ENCODE data around the gene TMEM200A. TPM values are rescaled to one million over a fixed set of nuclear protein-coding genes. Genes with fewer than 3 reads are reported as not detected.
A peak's percentile ranks its signal among the peaks of the same experiment; 100 is the strongest.

Gene TMEM200A
- polyA plus RNA-seq, 3 donors, result not detected

DNA sequence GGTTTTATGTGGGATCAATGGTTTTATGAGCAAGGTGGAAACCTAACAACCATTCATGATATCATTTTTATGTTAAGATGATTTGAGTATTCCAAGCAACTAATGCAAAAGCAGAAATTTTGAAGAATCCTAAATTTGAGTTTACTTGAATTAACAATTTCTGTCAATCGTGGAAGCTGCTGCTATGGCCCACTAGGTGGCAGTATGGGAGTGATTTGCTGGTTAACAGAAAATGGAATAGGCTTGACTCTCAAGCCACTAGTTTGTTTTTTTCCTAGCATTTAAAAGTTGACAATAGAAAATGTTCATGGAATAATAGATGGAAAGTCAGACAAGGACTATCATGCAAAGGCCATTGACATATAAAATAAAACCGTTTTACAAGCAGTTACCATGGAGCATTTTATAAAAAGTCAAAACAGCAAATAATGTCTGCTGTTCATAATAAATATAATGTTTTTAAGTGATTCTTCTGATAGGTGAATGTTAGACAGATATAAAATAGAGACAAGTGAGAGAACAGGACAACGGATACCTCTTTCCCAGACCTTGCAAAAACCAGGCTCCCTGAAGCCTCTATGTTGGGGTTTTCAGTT, 43.0 kb upstream of the TMEM200A start:
- no peaks in the 10 kb centered on the region for H4K20me1 ChIP-seq (ENCODE audit: insufficient read depth, low read length)
- TF ChIP-seq, protein P1, sequence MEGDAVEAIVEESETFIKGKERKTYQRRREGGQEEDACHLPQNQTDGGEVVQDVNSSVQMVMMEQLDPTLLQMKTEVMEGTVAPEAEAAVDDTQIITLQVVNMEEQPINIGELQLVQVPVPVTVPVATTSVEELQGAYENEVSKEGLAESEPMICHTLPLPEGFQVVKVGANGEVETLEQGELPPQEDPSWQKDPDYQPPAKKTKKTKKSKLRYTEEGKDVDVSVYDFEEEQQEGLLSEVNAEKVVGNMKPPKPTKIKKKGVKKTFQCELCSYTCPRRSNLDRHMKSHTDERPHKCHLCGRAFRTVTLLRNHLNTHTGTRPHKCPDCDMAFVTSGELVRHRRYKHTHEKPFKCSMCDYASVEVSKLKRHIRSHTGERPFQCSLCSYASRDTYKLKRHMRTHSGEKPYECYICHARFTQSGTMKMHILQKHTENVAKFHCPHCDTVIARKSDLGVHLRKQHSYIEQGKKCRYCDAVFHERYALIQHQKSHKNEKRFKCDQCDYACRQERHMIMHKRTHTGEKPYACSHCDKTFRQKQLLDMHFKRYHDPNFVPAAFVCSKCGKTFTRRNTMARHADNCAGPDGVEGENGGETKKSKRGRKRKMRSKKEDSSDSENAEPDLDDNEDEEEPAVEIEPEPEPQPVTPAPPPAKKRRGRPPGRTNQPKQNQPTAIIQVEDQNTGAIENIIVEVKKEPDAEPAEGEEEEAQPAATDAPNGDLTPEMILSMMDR (IDR thresholded peaks at IDR 0.05), result peak; percentile 84
- WGBS (ENCODE audit: insufficient coverage), result 0% methylated on average over 1 of the region's 3 CpGs
- H3K9ac ChIP-seq (ENCODE audit: insufficient read depth, low read length, poor library complexity, severe bottlenecking), result no peak overlapping the region
- H3K27ac ChIP-seq (ENCODE audit: low read depth in 1 of 2, low read length in 2 of 2), result no peak overlapping the region
- intact Hi-C loops (cut with micrococcal nuclease), result loop anchor here in 1 of 2 donors (10.0 kb wide), 1 partner anchor 522 kb away; no protein-coding TSS in a partner anchor
- DNase-seq, result peak; percentile 3 to 13 (median 6)
- no peaks in the 10 kb centered on the region for H3K9me3 ChIP-seq (replicated peaks in 1 of 2; ENCODE audit: control insufficient read depth in 1 of 2, insufficient read depth in 1 of 2, low read length in 2 of 2)
- H3K4me3 ChIP-seq (replicated peaks in 1 of 3; ENCODE audit: low read depth in 2 of 3, low read length in 3 of 3), result no peak overlapping the region
- peaks cover 0 to 4% (median 3%) of the 10 kb centered on the region in 3 donors for H3K27me3 Mint-ChIP-seq (ENCODE audit: low read depth in 3 of 3)
- no peak overlapping the region for H2AFZ ChIP-seq (ENCODE audit: insufficient read depth, low read depth, low read length, poor library complexity, severe bottlenecking)
- no peaks in the 10 kb centered on the region for H3K27me3 ChIP-seq (ENCODE audit: control insufficient read depth in 2 of 2, insufficient read depth in 2 of 2, low read length in 2 of 2)
- H3K4me3 Mint-ChIP-seq, result no peak overlapping the region
- H3K4me2 ChIP-seq (replicated peaks; ENCODE audit: extremely low read depth, low read length, poor library complexity, severe bottlenecking), result no peak overlapping the region
- no peaks in the 10 kb centered on the region for H3K36me3 ChIP-seq (replicated peaks in 1 of 2; ENCODE audit: control insufficient read depth in 1 of 2, insufficient read depth in 2 of 2, low read length in 2 of 2)
- no peaks in the 10 kb centered on the region for H3K9me3 Mint-ChIP-seq
- no peaks in the 10 kb centered on the region for H3K4me1 ChIP-seq (ENCODE audit: control insufficient read depth in 1 of 2, insufficient read depth in 2 of 2, low read length in 2 of 2)
- H3K27ac Mint-ChIP-seq, result no peak overlapping the region
- H3K36me3 Mint-ChIP-seq, result no peaks in the 10 kb centered on the region
- H3K79me2 ChIP-seq (ENCODE audit: insufficient read depth, low read length), result no peaks in the 10 kb centered on the region
- H3K4me1 Mint-ChIP-seq, result no peaks in the 10 kb centered on the region

DNA sequence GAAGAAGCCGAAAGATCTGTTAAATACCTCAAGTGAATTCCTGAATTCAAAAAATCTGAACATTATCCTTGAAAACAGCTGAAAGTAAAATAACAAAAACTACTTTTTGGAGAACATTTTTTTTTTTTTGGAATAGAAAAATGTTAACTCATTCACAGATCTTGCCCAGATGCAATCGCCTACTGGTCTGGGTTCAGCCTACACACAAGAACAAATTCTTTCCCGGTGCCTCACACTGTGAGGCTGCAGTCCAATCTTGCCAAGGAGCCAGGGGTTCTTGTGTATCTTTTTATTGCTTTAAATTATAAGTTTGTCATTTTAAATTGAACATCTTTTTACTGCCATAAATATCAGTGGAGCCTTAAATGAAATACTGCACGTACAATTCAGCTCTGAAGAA, 41.2 kb upstream of the TMEM200A start:
- Histone ChIP-seq H2AFZ (ENCODE audit: insufficient read depth, low read depth, low read length, poor library complexity, severe bottlenecking) (no peak overlapping the region), H3K9ac (ENCODE audit: insufficient read depth, low read length, poor library complexity, severe bottlenecking) (no peak overlapping the region), H3K9me3 (replicated peaks in 1 of 2; ENCODE audit: control insufficient read depth in 1 of 2, insufficient read depth in 1 of 2, low read length in 2 of 2) (no peaks in the 10 kb centered on the region), H3K4me1 (ENCODE audit: control insufficient read depth in 1 of 2, insufficient read depth in 2 of 2, low read length in 2 of 2) (no peaks in the 10 kb centered on the region), H3K4me2 (replicated peaks; ENCODE audit: extremely low read depth, low read length, poor library complexity, severe bottlenecking) (no peak overlapping the region), H3K4me3 (replicated peaks in 1 of 3; ENCODE audit: low read depth in 2 of 3, low read length in 3 of 3) (no peak overlapping the region), H3K27ac (ENCODE audit: low read depth in 1 of 2, low read length in 2 of 2) (no peak overlapping the region), H3K27me3 (ENCODE audit: control insufficient read depth in 2 of 2, insufficient read depth in 2 of 2, low read length in 2 of 2) (no peaks in the 10 kb centered on the region), H3K79me2 (ENCODE audit: insufficient read depth, low read length) (no peaks in the 10 kb centered on the region), H3K36me3 (replicated peaks in 1 of 2; ENCODE audit: control insufficient read depth in 1 of 2, insufficient read depth in 2 of 2, low read length in 2 of 2) (no peaks in the 10 kb centered on the region), H4K20me1 (ENCODE audit: insufficient read depth, low read length) (no peaks in the 10 kb centered on the region)
- H3K9me3 Mint-ChIP-seq, result peaks cover 0 to 2% (median 0%) of the 10 kb centered on the region in 7 donors
- H3K4me3 Mint-ChIP-seq, result no peak overlapping the region
- no peaks in the 10 kb centered on the region for H3K4me1 Mint-ChIP-seq
- intact Hi-C loops (cut with micrococcal nuclease), result loop anchor here in 1 of 2 donors (10.0 kb wide), 1 partner anchor 520 kb away; no protein-coding TSS in a partner anchor
- no peaks in the 10 kb centered on the region for H3K36me3 Mint-ChIP-seq
- peaks cover 0 to 3% (median 1%) of the 10 kb centered on the region in 3 donors for H3K27me3 Mint-ChIP-seq (ENCODE audit: low read depth in 3 of 3)
- TF ChIP-seq, protein P1 (IDR thresholded peaks at IDR 0.05), result no peak
- H3K27ac Mint-ChIP-seq, result no peak overlapping the region
- no CpG with 5 or more reads among the region's 4 CpGs for WGBS (ENCODE audit: insufficient coverage)
- DNase-seq, result no peak

All from CD14-positive monocyte (primary cell).